H1 (cell line): ENCODE measurements around the gene VSIR.

ENCODE experiments used
- EP300 ChIP-seq, 2 experiments: IDR thresholded peaks; 1 replicate in 1 of 2; 2 replicates in 1 of 2; pipeline ENCODE4 v1.6.1; 2011 to 2012; ENCODE audit warnings: low read depth in 2 of 2, low read length in 2 of 2, mild to moderate bottlenecking in 2 of 2, borderline replicate concordance in 1 of 2, inconsistent platforms in 1 of 2, moderate library complexity in 1 of 2
- EZH2 ChIP-seq: fragments of 200-600 bp; sonication (generic); IDR thresholded peaks from 2 replicates; pipeline ENCODE4 v1.7.1; 2012; ENCODE audit warnings: low read depth, mild to moderate bottlenecking, moderate library complexity, low read length, inconsistent platforms; ENCODE audit not compliant: severe bottlenecking

- TF ChIP-seq EP300 (IDR thresholded peaks at IDR 0.05; ENCODE audit: borderline replicate concordance in 1 of 2, low read depth in 2 of 2, low read length in 2 of 2) (no peak), EZH2 (no peak)
Measured at GRCh38 chr10:71779641-71780040, 6.3 kb upstream of the VSIR start.
